GM12878 (cell line): ENCODE data around the gene DNAJC25. TPM values are rescaled to one million over a fixed set of nuclear protein-coding genes. Genes with fewer than 3 reads are reported as not detected.

ENCODE experiments used
- ATAC-seq: fragments of 200-7000 bp; cut with Tn5 transposase; 3 replicates; pipeline ENCODE4 v1.9.1; 2020; ENCODE audit warnings: mild to moderate bottlenecking, moderate library complexity
- BruUV-seq: library from RNA; stranded (reverse); fragments of 400-500 nt; replicated peaks from 2 replicates; lab custom pipeline; 2021; lab: Mats Ljungman, UMichigan
- CTCF ChIA-PET: fragments of 300-600 bp; sonication (Branson Sonifier 250); formaldehyde crosslinking; extraction: SDS; loops from one replicate; lab custom pipeline; 2021; ENCODE audit warnings: inconsistent platforms; lab: Yijun Ruan, JAX
- POLR2A ChIA-PET: fragments of 350-600 bp; formaldehyde crosslinking; extraction: SDS; loops from one replicate; lab custom pipeline; 2021; ENCODE audit warnings: inconsistent platforms; lab: Charles Lee
- RAD21 ChIA-PET: fragments of 300-600 bp; sonication (Branson Sonifier 250); formaldehyde crosslinking; loops from one replicate; lab custom pipeline; 2023; ENCODE audit warnings: antibody characterized with exemption; ENCODE audit not compliant: unreplicated experiment; lab: Charles Lee
- SMC1A ChIA-PET: fragments of 300-600 bp; sonication (Branson Sonifier 250); formaldehyde crosslinking; loops from one replicate; lab custom pipeline; 2023; ENCODE audit not compliant: unreplicated experiment, uncharacterized antibody; lab: Charles Lee
- DNase-seq: peaks from one replicate; pipeline ENCODE4 v3.0.0-alpha.2; 2011; ENCODE audit warnings: low read depth, low spot score
- FAIRE-seq: peaks from 3 replicates; lab custom pipeline; 2011; peaks lifted over from hg19 to GRCh38; lab: Jason Lieb, UNC
- H2AFZ ChIP-seq: 2 replicates; pipeline ENCODE4 v1.6.0; 2011; ENCODE audit warnings: low read depth, low read length, control low read depth; ENCODE audit not compliant: control insufficient read depth
- H3K27ac ChIP-seq: 2 replicates; pipeline ENCODE4 v1.5.1; 2011; ENCODE audit warnings: control low read depth; ENCODE audit not compliant: control insufficient read depth, insufficient read depth
- H3K27me3 ChIP-seq, 2 experiments: replicated peaks in 1 of 2; 2 replicates each; pipeline versions ENCODE4 v1.6.0 to v1.6.1; 2011; ENCODE audit warnings: low read length in 1 of 2; ENCODE audit not compliant: control insufficient read depth in 2 of 2, insufficient read depth in 2 of 2
- H3K36me3 ChIP-seq, 2 experiments: 2 replicates each; pipeline ENCODE4 v1.5.1; 2011; ENCODE audit warnings: low read length in 1 of 2; ENCODE audit not compliant: control insufficient read depth in 2 of 2, insufficient read depth in 2 of 2
- H3K4me1 ChIP-seq: 2 replicates; pipeline ENCODE4 v1.6.1; 2011; ENCODE audit warnings: mild to moderate bottlenecking, low read length, moderate library complexity, mixed read lengths; ENCODE audit not compliant: control insufficient read depth, insufficient read depth
- H3K4me2 ChIP-seq: 2 replicates; pipeline ENCODE4 v1.6.0; 2011; ENCODE audit warnings: control low read depth; ENCODE audit not compliant: control insufficient read depth, insufficient read depth
- H3K4me3 ChIP-seq: fragments of 200-600 bp; sonication (generic); 2 replicates; pipeline ENCODE4 v1.5.1; 2016
- H3K79me2 ChIP-seq: 2 replicates; pipeline ENCODE4 v1.6.0; 2011; ENCODE audit warnings: low read length; ENCODE audit not compliant: control insufficient read depth, insufficient read depth
- H3K9ac ChIP-seq: 2 replicates; pipeline ENCODE4 v1.8.0; 2011; ENCODE audit warnings: low read length, control low read depth, mixed read lengths; ENCODE audit not compliant: control insufficient read depth, insufficient read depth
- H3K9me3 ChIP-seq: replicated peaks from 3 replicates; pipeline ENCODE4 v1.5.1; 2011; ENCODE audit warnings: mild to moderate bottlenecking, low read length; ENCODE audit not compliant: control insufficient read depth, insufficient read depth
- H4K20me1 ChIP-seq: 2 replicates; pipeline ENCODE4 v1.6.0; 2011; ENCODE audit not compliant: control insufficient read depth, insufficient read depth
- ATF7 ChIP-seq: fragments of 450-650 bp; IDR thresholded peaks from 2 replicates; pipeline ENCODE4 v1.6.1; 2016; ENCODE audit warnings: low read depth, mild to moderate bottlenecking
- CREB1 ChIP-seq: IDR thresholded peaks from 2 replicates; pipeline ENCODE4 v1.6.1; 2012; ENCODE audit warnings: low read depth, mild to moderate bottlenecking, inconsistent platforms
- LARP7 ChIP-seq: fragments of 450-650 bp; IDR thresholded peaks from 2 replicates; pipeline ENCODE4 v1.6.1; 2017; ENCODE audit warnings: mild to moderate bottlenecking
- POLR2AphosphoS2 ChIP-seq: IDR thresholded peaks from 2 replicates; pipeline ENCODE4 v1.6.1; 2011; ENCODE audit warnings: low read depth, mild to moderate bottlenecking, low read length, improper control_type of control experiment, moderate library complexity
- POLR2AphosphoS5 ChIP-seq: IDR thresholded peaks from 2 replicates; pipeline ENCODE4 v1.6.1; 2011; ENCODE audit warnings: mild to moderate bottlenecking, low read length, inconsistent platforms
- POU2F2 ChIP-seq: IDR thresholded peaks from 3 replicates; pipeline ENCODE4 v1.6.1; 2011; ENCODE audit warnings: low read depth, mild to moderate bottlenecking, low read length, borderline replicate concordance
- RAD51 ChIP-seq: fragments of 450-650 bp; IDR thresholded peaks from 2 replicates; pipeline ENCODE4 v1.6.1; 2016; ENCODE audit warnings: moderate library complexity, mild to moderate bottlenecking, inconsistent platforms
- TARDBP ChIP-seq: IDR thresholded peaks from 2 replicates; pipeline ENCODE4 v1.6.1; 2016; ENCODE audit warnings: borderline replicate concordance
- WRNIP1 ChIP-seq: IDR thresholded peaks from 2 replicates; pipeline ENCODE4 v1.6.1; 2011; ENCODE audit warnings: low read depth, low read length, improper control_type of control experiment, borderline replicate concordance
- WGBS: methylation state at CpG from one replicate; pipeline ENCODE4 v1.1.6; 2016; ENCODE audit warnings: low lambda C conversion rate; ENCODE audit not compliant: insufficient replicate concordance, insufficient coverage; ENCODE audit errors: missing lambda C conversion rate; 5-methylcytosine and 5-hydroxymethylcytosine counted together
- in situ Hi-C: fragments of 300-500 bp; cut with MboI; formaldehyde crosslinking; loops from 9 replicates; pipeline ENCODE4 v1.14.3; 2018; ENCODE audit warnings: mixed read lengths
- intact Hi-C: fragments of 100-400 bp; cut with micrococcal nuclease; formaldehyde crosslinking; loops from one replicate; pipeline ENCODE4 v1.14.2; 2022; ENCODE audit not compliant: unreplicated experiment
- polyA plus RNA-seq, 11 experiments: library from polyadenylated mRNA; depleted of rRNA in 4 of 11; unstranded in 6 of 11; stranded (reverse) in 5 of 11; fragments of >200 nt; fragmentation: Nextera tagmentation in 4 of 11; fragmentation: Illumina TruSeq in 1 of 11; extraction: Ambion mirVana in 4 of 11; extraction: Trizol in 1 of 11; gene quantifications; 1 replicate in 1 of 11; 2 replicates in 10 of 11; pipeline versions ENCODE4 v1.2.1 to v1.2.3, GENCODE V29; 2011 to 2016; ENCODE audit warnings: inconsistent platforms in 2 of 11, missing spikeins in 2 of 11, low read depth in 1 of 11
- total RNA-seq, 4 experiments: library from RNA; depleted of rRNA in 3 of 4; stranded (reverse); fragments of >200 nt in 3 of 4; fragmentation: Illumina TruSeq in 1 of 4; extraction: Trizol in 1 of 4; gene quantifications; 2 replicates each; pipeline versions ENCODE4 v1.2.1 to v1.2.3, GENCODE V29; 2013 to 2021
- TF ChIP-seq, protein P1 (sequence below): IDR thresholded peaks from 2 replicates; pipeline ENCODE4 v1.6.1; 2011; ENCODE audit warnings: mild to moderate bottlenecking, low read depth, low read length, moderate library complexity; ENCODE audit not compliant: insufficient replicate concordance
- TF ChIP-seq, protein P2 (sequence below): fragments of 450-650 bp; IDR thresholded peaks from 2 replicates; pipeline ENCODE4 v1.6.1; 2017; ENCODE audit warnings: mild to moderate bottlenecking, moderate library complexity

DNAJC25 gene
- total and polyA plus RNA-seq, 10 of the 15 experiments (the other 5 are each of a cell fraction or from before 2014, with no cell fraction given) = 2.4 to 6.4 (median 4.0) TPM

DNA sequence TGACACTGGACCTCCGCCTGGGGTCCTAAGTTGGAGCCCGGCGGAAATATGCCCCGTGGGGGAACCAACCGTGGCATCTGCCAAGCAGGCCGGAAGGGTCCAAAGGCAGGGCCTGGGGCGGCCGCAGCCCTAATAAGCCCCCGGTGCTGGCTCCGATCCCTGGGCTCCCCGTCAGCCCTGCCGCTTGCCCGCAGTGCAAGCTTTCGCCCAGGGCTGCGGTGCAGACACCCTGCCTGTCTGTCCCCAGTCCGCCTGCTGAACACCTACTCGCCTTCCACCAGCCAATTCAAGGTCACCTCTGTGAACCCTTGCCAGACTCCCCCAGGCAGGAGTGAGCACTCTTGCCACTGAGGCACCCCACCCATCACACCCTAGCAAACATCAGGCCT is 31.2 kb upstream of the DNAJC25 start:
- H3K4me2 ChIP-seq = peak overlapping the region; percentile 93; the same call in 1 of the 2 replicates
- ATAC-seq = no peak
- H2AFZ ChIP-seq = no peak overlapping the region; the same call in 1 of the 2 replicates
- TF ChIP-seq POLR2AphosphoS2 = no peak
- no peaks in the 10 kb centered on the region for H3K4me1 ChIP-seq
- no peak overlapping the region for H3K27ac ChIP-seq
- 74% methylated on average over 17 of the region's 17 CpGs for WGBS
- no peaks in the 10 kb centered on the region for H3K36me3 ChIP-seq
- FAIRE-seq = no peak
- ChIA-PET RAD21 (no interaction called here), SMC1A (no interaction called here), CTCF (interaction anchor here (0.9 kb wide), 1 partner anchor 21 kb away, joined by 3 read pairs; no protein-coding TSS in a partner anchor), POLR2A (no interaction called here)
- no peaks in the 10 kb centered on the region; the same call in 1 of the 2 replicates for H4K20me1 ChIP-seq
- intact Hi-C loops = no loop called here
- BruUV-seq = no TSS peak
- DNase-seq = no peak
- H3K9me3 ChIP-seq = no peaks in the 10 kb centered on the region
- in situ Hi-C loops = no loop called here
- H3K27me3 ChIP-seq = peaks cover 0 to 4% of the 10 kb centered on the region in 2 experiments; a peak in 2 of 4 replicates
- no peak overlapping the region; the same call in 1 of the 2 replicates for H3K4me3 ChIP-seq
- no peaks in the 10 kb centered on the region for H3K79me2 ChIP-seq
- H3K9ac ChIP-seq = no peak overlapping the region

DNA sequence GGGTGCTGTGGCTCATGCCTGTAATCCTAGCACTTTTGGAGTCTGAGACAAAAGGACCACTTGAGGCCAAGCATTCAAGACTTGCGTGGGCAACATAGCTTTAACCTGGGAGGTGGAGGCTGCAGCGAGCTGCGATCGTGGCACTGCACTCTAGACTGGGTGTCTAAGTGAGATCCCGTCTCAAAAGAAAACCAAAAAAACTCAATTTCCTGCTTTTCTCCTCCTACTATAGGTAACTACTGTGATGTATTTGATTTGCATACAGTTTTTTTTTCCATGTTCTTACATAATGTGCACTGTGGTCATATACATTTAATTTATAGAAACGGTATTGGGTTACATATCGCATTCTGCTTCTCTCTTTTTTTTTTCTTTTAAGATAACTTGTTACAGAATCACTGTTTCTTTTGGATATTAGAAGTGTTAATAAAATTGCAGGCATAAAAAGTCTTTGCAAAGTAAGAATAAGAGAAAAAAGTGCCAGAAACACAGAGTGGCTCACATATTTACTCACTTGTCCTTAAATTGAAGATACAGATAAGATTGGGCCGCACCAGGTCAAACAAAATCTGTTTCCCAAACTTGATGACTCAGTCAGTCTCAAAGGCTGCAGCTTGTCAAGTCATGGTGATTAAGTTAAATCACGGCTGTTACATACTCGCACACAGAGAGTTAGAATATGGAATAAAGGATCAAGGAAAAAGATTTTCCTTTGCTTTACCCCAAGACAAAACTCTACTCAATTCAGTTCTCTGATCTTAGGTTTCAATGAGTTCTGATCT is 29.7 kb upstream of the DNAJC25 start:
- POLR2A ChIA-PET = no interaction called here
- no peak for ATAC-seq
- WGBS = 83% methylated on average over 10 of the region's 10 CpGs
- CTCF ChIA-PET = no interaction called here
- RAD21 ChIA-PET = no interaction called here
- no peak overlapping the region for H2AFZ ChIP-seq
- no peak overlapping the region for H3K4me2 ChIP-seq
- H4K20me1 ChIP-seq = no peaks in the 10 kb centered on the region; the same call in 1 of the 2 replicates
- BruUV-seq = no TSS peak
- in situ Hi-C loops = no loop called here
- H3K9me3 ChIP-seq = no peaks in the 10 kb centered on the region
- no peaks in the 10 kb centered on the region for H3K79me2 ChIP-seq
- DNase-seq = no peak
- H3K36me3 ChIP-seq = no peaks in the 10 kb centered on the region
- H3K9ac ChIP-seq = no peak overlapping the region
- SMC1A ChIA-PET = no interaction called here
- peaks cover 0 to 4% of the 10 kb centered on the region in 2 experiments; a peak in 2 of 4 replicates for H3K27me3 ChIP-seq
- intact Hi-C loops = no loop called here
- FAIRE-seq = no peak
- no peaks in the 10 kb centered on the region for H3K4me1 ChIP-seq
- no peak overlapping the region for H3K4me3 ChIP-seq
- H3K27ac ChIP-seq = no peak overlapping the region
- TF ChIP-seq, protein P1, sequence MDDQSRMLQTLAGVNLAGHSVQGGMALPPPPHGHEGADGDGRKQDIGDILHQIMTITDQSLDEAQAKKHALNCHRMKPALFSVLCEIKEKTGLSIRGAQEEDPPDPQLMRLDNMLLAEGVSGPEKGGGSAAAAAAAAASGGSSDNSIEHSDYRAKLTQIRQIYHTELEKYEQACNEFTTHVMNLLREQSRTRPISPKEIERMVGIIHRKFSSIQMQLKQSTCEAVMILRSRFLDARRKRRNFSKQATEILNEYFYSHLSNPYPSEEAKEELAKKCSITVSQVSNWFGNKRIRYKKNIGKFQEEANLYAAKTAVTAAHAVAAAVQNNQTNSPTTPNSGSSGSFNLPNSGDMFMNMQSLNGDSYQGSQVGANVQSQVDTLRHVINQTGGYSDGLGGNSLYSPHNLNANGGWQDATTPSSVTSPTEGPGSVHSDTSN = no peak
- TF ChIP-seq ATF7 (no peak), CREB1 (no peak), POU2F2 (no peak), LARP7 (no peak), RAD51 (no peak), WRNIP1 (no peak), POLR2AphosphoS5 (no peak), TARDBP (no peak)
- TF ChIP-seq, protein P2, sequence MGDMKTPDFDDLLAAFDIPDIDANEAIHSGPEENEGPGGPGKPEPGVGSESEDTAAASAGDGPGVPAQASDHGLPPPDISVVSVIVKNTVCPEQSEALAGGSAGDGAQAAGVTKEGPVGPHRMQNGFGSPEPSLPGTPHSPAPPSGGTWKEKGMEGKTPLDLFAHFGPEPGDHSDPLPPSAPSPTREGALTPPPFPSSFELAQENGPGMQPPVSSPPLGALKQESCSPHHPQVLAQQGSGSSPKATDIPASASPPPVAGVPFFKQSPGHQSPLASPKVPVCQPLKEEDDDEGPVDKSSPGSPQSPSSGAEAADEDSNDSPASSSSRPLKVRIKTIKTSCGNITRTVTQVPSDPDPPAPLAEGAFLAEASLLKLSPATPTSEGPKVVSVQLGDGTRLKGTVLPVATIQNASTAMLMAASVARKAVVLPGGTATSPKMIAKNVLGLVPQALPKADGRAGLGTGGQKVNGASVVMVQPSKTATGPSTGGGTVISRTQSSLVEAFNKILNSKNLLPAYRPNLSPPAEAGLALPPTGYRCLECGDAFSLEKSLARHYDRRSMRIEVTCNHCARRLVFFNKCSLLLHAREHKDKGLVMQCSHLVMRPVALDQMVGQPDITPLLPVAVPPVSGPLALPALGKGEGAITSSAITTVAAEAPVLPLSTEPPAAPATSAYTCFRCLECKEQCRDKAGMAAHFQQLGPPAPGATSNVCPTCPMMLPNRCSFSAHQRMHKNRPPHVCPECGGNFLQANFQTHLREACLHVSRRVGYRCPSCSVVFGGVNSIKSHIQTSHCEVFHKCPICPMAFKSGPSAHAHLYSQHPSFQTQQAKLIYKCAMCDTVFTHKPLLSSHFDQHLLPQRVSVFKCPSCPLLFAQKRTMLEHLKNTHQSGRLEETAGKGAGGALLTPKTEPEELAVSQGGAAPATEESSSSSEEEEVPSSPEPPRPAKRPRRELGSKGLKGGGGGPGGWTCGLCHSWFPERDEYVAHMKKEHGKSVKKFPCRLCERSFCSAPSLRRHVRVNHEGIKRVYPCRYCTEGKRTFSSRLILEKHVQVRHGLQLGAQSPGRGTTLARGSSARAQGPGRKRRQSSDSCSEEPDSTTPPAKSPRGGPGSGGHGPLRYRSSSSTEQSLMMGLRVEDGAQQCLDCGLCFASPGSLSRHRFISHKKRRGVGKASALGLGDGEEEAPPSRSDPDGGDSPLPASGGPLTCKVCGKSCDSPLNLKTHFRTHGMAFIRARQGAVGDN = no peak
